Activated B cell treated with CpG ODN at 0.5 μM for 24 hours (primary cell): Measurements from ENCODE around the gene ARPIN. TPM values are rescaled to one million over a fixed set of nuclear protein-coding genes. Genes with fewer than 3 reads are reported as not detected.
A peak's percentile ranks its signal among the peaks of the same experiment; 100 is the strongest.

Experiments used
- ATAC-seq: fragments of 200-7000 bp; cut with Tn5 transposase; one replicate; pipeline ENCODE4 v1.10.0; 2021; ENCODE audit warnings: low read depth, mild to moderate bottlenecking, moderate library complexity
- CTCF ChIA-PET: fragments of 350-600 bp; sonication (Branson Sonifier 250); formaldehyde crosslinking; loops from one replicate; lab custom pipeline; 2021; ENCODE audit warnings: antibody characterized with exemption; lab: Charles Lee
- POLR2A ChIA-PET: fragments of 350-600 bp; sonication (Branson Sonifier 250); formaldehyde crosslinking; loops from one replicate; lab custom pipeline; 2021; ENCODE audit warnings: antibody characterized with exemption; lab: Charles Lee
- DNase-seq: peaks from one replicate; pipeline ENCODE4 v3.0.0; 2022
- H3K27ac Mint-ChIP-seq: one replicate; pipeline ENCODE4 v1.8.0; 2020; ENCODE audit warnings: mixed read lengths
- H3K27me3 Mint-ChIP-seq: one replicate; pipeline ENCODE4 v1.8.0; 2021; ENCODE audit warnings: mixed read lengths
- H3K36me3 Mint-ChIP-seq: one replicate; pipeline ENCODE4 v1.8.0; 2021; ENCODE audit warnings: low read depth, mixed read lengths
- H3K4me1 Mint-ChIP-seq: one replicate; pipeline ENCODE4 v1.8.0; 2021; ENCODE audit warnings: mixed read lengths
- H3K4me3 Mint-ChIP-seq: one replicate; pipeline ENCODE4 v1.8.0; 2020; ENCODE audit warnings: mild to moderate bottlenecking, mixed read lengths
- H3K9me3 Mint-ChIP-seq: one replicate; pipeline ENCODE4 v1.8.0; 2020; ENCODE audit warnings: mixed read lengths
- intact Hi-C: fragments of 100-400 bp; cut with micrococcal nuclease; formaldehyde crosslinking; loops from one replicate; pipeline ENCODE4 v1.15.1; 2024
- total RNA-seq: library from RNA; stranded (reverse); gene quantifications from 2 replicates; pipeline ENCODE4 v1.2.3, GENCODE V29; 2022
- TF ChIP-seq, protein P1 (sequence below): fragments of 200-600 bp; IDR thresholded peaks from one replicate; pipeline ENCODE4 v1.8.0; 2022; ENCODE audit warnings: antibody characterized with exemption, mild to moderate bottlenecking

The ARPIN gene
- total RNA-seq, 1 donor from 2014 or later: not detected

DNA sequence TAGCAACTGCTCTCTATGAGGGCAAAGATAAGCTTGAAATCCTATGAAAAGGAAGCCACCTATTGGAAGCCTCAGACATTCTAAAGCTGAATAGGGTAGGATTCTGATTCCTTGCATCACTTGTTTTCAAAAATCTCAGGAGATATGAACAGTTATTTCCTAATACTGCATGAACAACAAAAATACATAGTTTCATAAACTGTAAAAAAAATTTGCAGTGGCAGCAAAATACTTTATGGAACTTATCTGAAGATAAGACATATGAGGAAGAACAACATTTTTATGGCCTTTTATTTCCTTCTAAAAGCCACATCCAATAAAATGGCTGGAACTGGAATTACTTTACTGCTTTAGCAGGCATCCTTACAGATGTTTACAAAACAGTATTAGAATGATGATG, 48.8 kb downstream of the ARPIN start:
- TF ChIP-seq, protein P1, sequence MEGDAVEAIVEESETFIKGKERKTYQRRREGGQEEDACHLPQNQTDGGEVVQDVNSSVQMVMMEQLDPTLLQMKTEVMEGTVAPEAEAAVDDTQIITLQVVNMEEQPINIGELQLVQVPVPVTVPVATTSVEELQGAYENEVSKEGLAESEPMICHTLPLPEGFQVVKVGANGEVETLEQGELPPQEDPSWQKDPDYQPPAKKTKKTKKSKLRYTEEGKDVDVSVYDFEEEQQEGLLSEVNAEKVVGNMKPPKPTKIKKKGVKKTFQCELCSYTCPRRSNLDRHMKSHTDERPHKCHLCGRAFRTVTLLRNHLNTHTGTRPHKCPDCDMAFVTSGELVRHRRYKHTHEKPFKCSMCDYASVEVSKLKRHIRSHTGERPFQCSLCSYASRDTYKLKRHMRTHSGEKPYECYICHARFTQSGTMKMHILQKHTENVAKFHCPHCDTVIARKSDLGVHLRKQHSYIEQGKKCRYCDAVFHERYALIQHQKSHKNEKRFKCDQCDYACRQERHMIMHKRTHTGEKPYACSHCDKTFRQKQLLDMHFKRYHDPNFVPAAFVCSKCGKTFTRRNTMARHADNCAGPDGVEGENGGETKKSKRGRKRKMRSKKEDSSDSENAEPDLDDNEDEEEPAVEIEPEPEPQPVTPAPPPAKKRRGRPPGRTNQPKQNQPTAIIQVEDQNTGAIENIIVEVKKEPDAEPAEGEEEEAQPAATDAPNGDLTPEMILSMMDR: no peak
- Mint-ChIP-seq H3K27me3 (no peaks in the 10 kb centered on the region), H3K9me3 (no peaks in the 10 kb centered on the region), H3K27ac (no peak overlapping the region), H3K4me3 (no peak overlapping the region), H3K4me1 (peaks cover 10% of the 10 kb centered on the region), H3K36me3 (peaks cover 30% of the 10 kb centered on the region)
- ATAC-seq (no peak), DNase-seq (no peak)
- intact Hi-C loops: no loop called here
- POLR2A ChIA-PET: no interaction called here
- CTCF ChIA-PET: interaction anchor here (0.9 to 3.4 kb wide), 3 partner anchors 11 to 121 kb away, joined by 3 to 13 read pairs (median 11); no protein-coding TSS in a partner anchor

DNA sequence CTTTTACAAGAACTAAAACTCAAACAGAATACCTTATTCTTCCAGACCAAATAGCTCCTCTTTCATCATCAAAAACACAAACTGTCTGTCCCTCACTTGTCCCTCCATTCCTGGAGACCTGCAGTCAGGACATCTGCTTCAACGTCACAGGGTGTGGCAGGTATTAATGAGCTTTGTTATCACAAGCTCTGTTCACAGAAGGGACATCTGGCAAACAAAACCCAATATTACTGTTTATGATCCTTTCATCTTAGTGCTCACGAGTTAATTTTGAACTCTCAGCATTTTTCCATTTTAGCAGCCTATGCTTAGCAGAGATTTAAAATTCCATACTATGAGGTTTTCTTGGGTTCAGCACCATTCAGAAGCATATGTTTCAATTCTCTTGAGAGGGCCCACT, 51.9 kb downstream of the ARPIN start:
- peaks cover 46% of the 10 kb centered on the region for H3K36me3 Mint-ChIP-seq
- no peaks in the 10 kb centered on the region for H3K27me3 Mint-ChIP-seq
- ChIA-PET CTCF (interaction anchor here (2.1 kb wide), 1 partner anchor 14 kb away, joined by 18 read pairs; no protein-coding TSS in a partner anchor), POLR2A (no interaction called here)
- H3K4me3 Mint-ChIP-seq: no peak overlapping the region
- DNase-seq: no peak
- H3K9me3 Mint-ChIP-seq: no peaks in the 10 kb centered on the region
- H3K4me1 Mint-ChIP-seq: peaks cover 12% of the 10 kb centered on the region
- TF ChIP-seq, protein P1: no peak
- H3K27ac Mint-ChIP-seq: no peak overlapping the region
- intact Hi-C loops: no loop called here
- no peak for ATAC-seq

DNA sequence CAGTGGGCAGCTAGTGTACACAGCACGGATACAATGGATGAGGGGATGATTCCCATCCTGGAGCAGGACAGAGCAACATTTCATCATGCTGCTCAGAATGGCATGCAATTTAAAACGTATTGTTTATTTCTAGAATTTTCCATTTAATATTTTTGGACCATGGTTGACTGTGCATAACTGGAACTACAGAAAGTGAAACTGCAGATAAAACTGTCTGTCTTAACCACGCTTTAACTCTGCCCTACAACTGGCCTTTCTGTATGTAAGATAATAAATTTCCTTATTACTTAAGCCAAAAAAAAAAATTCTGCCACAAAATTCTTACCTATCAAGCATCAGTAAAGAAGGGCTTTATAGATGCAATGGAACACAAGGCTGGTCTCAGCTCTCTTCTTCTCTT, 52.3 kb downstream of the ARPIN start:
- ChIA-PET CTCF (interaction anchor here (2.1 kb wide), 1 partner anchor 14 kb away, joined by 18 read pairs; no protein-coding TSS in a partner anchor), POLR2A (no interaction called here)
- H3K9me3 Mint-ChIP-seq: no peaks in the 10 kb centered on the region
- H3K4me1 Mint-ChIP-seq: peaks cover 13% of the 10 kb centered on the region
- H3K36me3 Mint-ChIP-seq: peaks cover 42% of the 10 kb centered on the region
- no peaks in the 10 kb centered on the region for H3K27me3 Mint-ChIP-seq
- TF ChIP-seq, protein P1: no peak
- H3K27ac Mint-ChIP-seq: peak overlapping the region; percentile 76
- ATAC-seq (no peak), DNase-seq (no peak)
- H3K4me3 Mint-ChIP-seq: no peak overlapping the region
- intact Hi-C loops: no loop called here

DNA sequence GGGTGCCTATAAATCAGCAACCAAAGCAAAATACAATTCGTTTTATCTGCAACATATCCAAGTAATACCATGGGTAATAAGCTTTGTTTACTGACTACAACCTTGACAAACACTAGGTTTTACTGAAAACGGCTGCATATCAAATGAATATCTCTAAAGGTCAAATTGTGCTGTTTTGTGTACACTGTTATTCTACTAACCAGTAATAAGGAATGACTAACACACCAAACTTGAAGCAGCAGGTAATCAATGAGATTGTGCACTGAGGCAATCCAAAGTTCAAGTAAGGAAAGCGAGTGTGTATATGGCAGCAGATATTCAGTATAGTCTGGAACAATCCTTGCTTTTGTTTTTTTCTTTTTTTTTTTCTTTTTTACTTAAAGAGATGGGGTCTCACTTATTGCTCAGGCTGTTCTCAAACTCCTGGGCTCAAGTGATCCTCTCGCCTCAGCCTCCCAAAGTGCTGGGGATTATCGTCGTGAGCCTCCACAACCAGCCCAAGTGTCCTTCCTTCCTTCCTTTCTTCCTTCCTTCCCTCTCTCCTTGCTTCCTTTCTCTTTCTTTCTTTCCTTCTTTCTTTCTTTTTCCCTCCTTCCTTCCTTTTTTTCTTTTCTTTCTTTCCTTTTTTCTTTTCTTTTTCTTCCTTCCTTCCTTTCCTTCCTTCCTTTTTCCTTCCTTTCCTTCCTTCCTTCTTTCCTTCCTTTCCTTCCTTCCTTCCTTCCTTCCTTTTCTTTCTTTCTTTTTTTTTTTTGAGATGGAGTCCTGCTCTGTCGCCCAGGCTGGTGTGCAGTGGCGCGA, 53.9 kb downstream of the ARPIN start:
- intact Hi-C loops: no loop called here
- peaks cover 30% of the 10 kb centered on the region for H3K36me3 Mint-ChIP-seq
- POLR2A ChIA-PET: no interaction called here

DNA sequence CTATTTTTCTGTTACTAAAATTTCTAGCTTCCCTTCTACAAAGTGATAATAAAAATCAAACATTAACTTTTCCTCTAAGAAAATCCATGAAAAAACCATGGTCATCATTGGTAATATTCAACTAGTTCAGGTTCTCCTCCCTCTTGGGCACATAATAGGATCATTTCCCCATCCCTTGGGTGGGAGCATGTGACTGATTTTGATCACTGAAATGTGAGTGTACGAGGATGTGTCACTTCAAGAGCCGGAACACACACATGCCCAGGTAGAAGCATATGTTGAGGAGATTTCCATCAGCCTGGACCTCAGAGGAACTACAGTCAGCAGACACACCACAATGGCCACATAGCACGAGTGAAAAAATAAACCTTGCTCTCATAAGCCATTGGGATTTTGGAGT, 55.1 kb downstream of the ARPIN start:
- ChIA-PET POLR2A (no interaction called here), CTCF (no interaction called here)
- intact Hi-C loops: no loop called here
- TF ChIP-seq, protein P1: no peak
- Mint-ChIP-seq H3K9me3 (no peaks in the 10 kb centered on the region), H3K4me1 (peaks cover 16% of the 10 kb centered on the region), H3K4me3 (no peak overlapping the region), H3K27me3 (no peaks in the 10 kb centered on the region), H3K27ac (no peak overlapping the region), H3K36me3 (peaks cover 30% of the 10 kb centered on the region)
- no peak for DNase-seq
- no peak for ATAC-seq

More for the DNA sequence above, 53.9 kb downstream of the ARPIN start:
- CTCF ChIA-PET: interaction anchor here (0.7 kb wide), 1 partner anchor 16 kb away, joined by 4 read pairs; no protein-coding TSS in a partner anchor
- no peak for DNase-seq
- Mint-ChIP-seq H3K4me3 (no peak overlapping the region), H3K27me3 (no peaks in the 10 kb centered on the region), H3K9me3 (no peaks in the 10 kb centered on the region), H3K4me1 (peaks cover 13% of the 10 kb centered on the region), H3K27ac (no peak overlapping the region)
- no peak for ATAC-seq
- TF ChIP-seq, protein P1: no peak
